K562 (cell line): Measurements from ENCODE around the gene FAM131C. TPM values are rescaled to one million over a fixed set of nuclear protein-coding genes. Genes with fewer than 3 reads are reported as not detected.

Experiments used
- ATAC-seq: fragments of 200-7000 bp; cut with Tn5 transposase; 3 replicates; pipeline ENCODE4 v1.9.1; 2020; ENCODE audit warnings: moderate library complexity
- BruUV-seq: library from RNA; stranded (reverse); fragments of 400-500 nt; replicated peaks from 2 replicates; lab custom pipeline; 2021; lab: Mats Ljungman, UMichigan
- CTCF ChIA-PET: fragments of 300-600 bp; formaldehyde crosslinking; extraction: SDS; loops from one replicate; lab custom pipeline; 2021; ENCODE audit warnings: low intra/inter-chr PET ratio; lab: Yijun Ruan, JAX
- POLR2A ChIA-PET: fragments of 300-600, 350-650 bp; sonication (Branson Sonifier 250); formaldehyde crosslinking; extraction: SDS; loops from one replicate; lab custom pipeline; 2021; ENCODE audit warnings: antibody characterized with exemption, inconsistent platforms; lab: Yijun Ruan, JAX
- DNase-seq, 4 experiments: peaks; one replicate each; pipeline versions ENCODE4 v3.0.0 to v3.0.0-alpha.2; 2011 to 2018; ENCODE audit warnings: low spot score in 3 of 4, mixed read lengths in 3 of 4; ENCODE audit errors: extremely low read depth in 1 of 4
- FAIRE-seq: peaks from 2 replicates; lab custom pipeline; 2011; peaks lifted over from hg19 to GRCh38; lab: Jason Lieb, UNC
- H2AFZ ChIP-seq: 2 replicates; pipeline ENCODE4 v1.6.0; 2011; ENCODE audit warnings: low read depth, low read length, control low read depth, inconsistent platforms
- H3K27ac ChIP-seq: fragments of 200-600 bp; 3 replicates; pipeline ENCODE4 v1.8.0; 2011; ENCODE audit warnings: low read depth, mild to moderate bottlenecking, control low read depth, inconsistent platforms, low read length, moderate library complexity, mixed read lengths; ENCODE audit errors: extremely low read depth
- H3K27me3 ChIP-seq, 2 experiments: fragments of 300-600 bp in 1 of 2; 2 replicates in 1 of 2; 3 replicates in 1 of 2; pipeline versions ENCODE4 v1.6.0 to v1.8.0; 2011; ENCODE audit warnings: inconsistent platforms in 2 of 2, low read length in 2 of 2, mild to moderate bottlenecking in 1 of 2, mixed read lengths in 1 of 2, moderate library complexity in 1 of 2; ENCODE audit not compliant: control insufficient read depth in 2 of 2, insufficient read depth in 2 of 2
- H3K36me3 ChIP-seq: fragments of 300-600 bp; 3 replicates; pipeline ENCODE4 v1.8.0; 2011; ENCODE audit warnings: mild to moderate bottlenecking, low read length, inconsistent platforms; ENCODE audit not compliant: control insufficient read depth, insufficient read depth
- H3K4me1 ChIP-seq, 2 experiments: fragments of 200-600 bp in 1 of 2; replicated peaks in 1 of 2; 2 replicates in 1 of 2; 3 replicates in 1 of 2; pipeline versions ENCODE4 v1.5.1 to v1.8.0; 2011; ENCODE audit warnings: inconsistent platforms in 2 of 2, low read length in 2 of 2, mild to moderate bottlenecking in 1 of 2, mixed read lengths in 1 of 2, moderate library complexity in 1 of 2; ENCODE audit not compliant: control insufficient read depth in 2 of 2, insufficient read depth in 2 of 2
- H3K4me2 ChIP-seq: 2 replicates; pipeline ENCODE4 v1.6.1; 2011; ENCODE audit warnings: low read length, control low read depth, inconsistent platforms, mixed read lengths; ENCODE audit not compliant: insufficient read depth
- H3K4me3 ChIP-seq: fragments of 200-600 bp; sonication (generic), shearing (Covaris generic); 2 replicates; pipeline ENCODE4 v1.5.1; 2016; ENCODE audit warnings: control low read depth, inconsistent platforms
- H3K79me2 ChIP-seq: fragments of 200-600 bp; 3 replicates; pipeline ENCODE4 v1.8.0; 2011; ENCODE audit warnings: low read length, inconsistent platforms; ENCODE audit not compliant: control insufficient read depth, insufficient read depth
- H3K9ac ChIP-seq, 2 experiments: 2 replicates each; pipeline versions ENCODE4 v1.6.0 to v1.6.1; 2011; ENCODE audit warnings: low read depth in 2 of 2, low read length in 2 of 2, control low read depth in 1 of 2, inconsistent platforms in 1 of 2, mild to moderate bottlenecking in 1 of 2, mixed read lengths in 1 of 2; ENCODE audit not compliant: insufficient read depth in 1 of 2
- H3K9me1 ChIP-seq: one replicate; pipeline ENCODE4 v1.6.0; 2011; ENCODE audit warnings: inconsistent platforms, mild to moderate bottlenecking, low read length, moderate library complexity; ENCODE audit not compliant: control insufficient read depth, insufficient read depth
- H3K9me3 ChIP-seq: replicated peaks from 2 replicates; pipeline ENCODE4 v1.5.1; 2011; ENCODE audit warnings: low read depth, low read length, inconsistent platforms; ENCODE audit not compliant: control insufficient read depth, insufficient read depth
- H4K20me1 ChIP-seq: replicated peaks from 2 replicates; pipeline ENCODE4 v1.6.1; 2011; ENCODE audit warnings: low read length, inconsistent platforms, mixed read lengths; ENCODE audit not compliant: control insufficient read depth, insufficient read depth
- CBX5 ChIP-seq: IDR thresholded peaks from 2 replicates; pipeline ENCODE4 v1.6.1; 2014; ENCODE audit warnings: low read depth, borderline replicate concordance
- CGGBP1 ChIP-seq: fragments of 250-450 bp; sonication (Bioruptor Pico); IDR thresholded peaks from 2 replicates; pipeline ENCODE4 v1.9.0; 2021; ENCODE audit warnings: mild to moderate bottlenecking
- E2F5 ChIP-seq: sonication (generic); formaldehyde crosslinking; IDR thresholded peaks from 2 replicates; pipeline ENCODE4 v1.8.0; 2022; ENCODE audit warnings: mild to moderate bottlenecking, missing genetic modification reagents
- FOXJ2 ChIP-seq: fragments of 200-800 bp; sonication (Bioruptor generic); IDR thresholded peaks from 2 replicates; pipeline ENCODE4 v1.6.1; 2016; ENCODE audit warnings: missing genetic modification characterization, missing compliant biosample characterization
- GTF2F1 ChIP-seq: IDR thresholded peaks from 2 replicates; pipeline ENCODE4 v1.6.1; 2011; ENCODE audit warnings: low read depth, low read length, improper control_type of control experiment
- HNRNPH1 ChIP-seq: fragments of 200-400 bp; formaldehyde crosslinking; optimal IDR thresholded peaks from 2 replicates; pipeline ENCODE3; 2017; ENCODE audit warnings: low read depth, mild to moderate bottlenecking, low read length, moderate library complexity
- NFE2L1 ChIP-seq: fragments of 450-650 bp; IDR thresholded peaks from 2 replicates; pipeline ENCODE4 v1.6.1; 2016; ENCODE audit warnings: missing genetic modification characterization, low read depth, mild to moderate bottlenecking, missing compliant biosample characterization, moderate library complexity, borderline replicate concordance
- NFXL1 ChIP-seq: fragments of 450-650 bp; formaldehyde crosslinking; IDR thresholded peaks from 2 replicates; pipeline ENCODE4 v1.4.0; 2021; ENCODE audit warnings: mild to moderate bottlenecking
- PHB ChIP-seq: fragments of 250-450 bp; sonication (Bioruptor Pico); IDR thresholded peaks from 2 replicates; pipeline ENCODE4 v1.5.0; 2021
- PYGO2 ChIP-seq: fragments of 450-650 bp; IDR thresholded peaks from 2 replicates; pipeline ENCODE4 v1.6.1; 2016; ENCODE audit warnings: mild to moderate bottlenecking, missing genetic modification characterization, moderate library complexity, missing compliant biosample characterization
- RBBP5 ChIP-seq: fragments of 200-600 bp; sonication (generic); IDR thresholded peaks from 2 replicates; pipeline ENCODE4 v1.6.1; 2012; ENCODE audit warnings: borderline replicate concordance, mild to moderate bottlenecking, low read length, control low read depth, inconsistent platforms; ENCODE audit not compliant: insufficient read depth, poor library complexity, severe bottlenecking
- TEAD4 ChIP-seq, 2 experiments: sonication (generic) in 1 of 2; formaldehyde crosslinking in 1 of 2; IDR thresholded peaks; 2 replicates each; pipeline versions ENCODE4 v1.6.1 to v1.8.0; 2012 to 2022; ENCODE audit warnings: borderline replicate concordance in 1 of 2, inconsistent platforms in 1 of 2, low read length in 1 of 2, mild to moderate bottlenecking in 1 of 2, missing genetic modification reagents in 1 of 2
- YY1 ChIP-seq, 3 experiments: IDR thresholded peaks; 2 replicates each; pipeline ENCODE4 v1.6.1; 2011; ENCODE audit warnings: low read length in 2 of 3, mild to moderate bottlenecking in 2 of 3, moderate library complexity in 2 of 3, borderline replicate concordance in 1 of 3, control low read depth in 1 of 3, low read depth in 1 of 3; ENCODE audit not compliant: insufficient read depth in 3 of 3, insufficient replicate concordance in 2 of 3, control insufficient read depth in 1 of 3, insufficient read length in 1 of 3; ENCODE audit errors: extremely low read depth in 1 of 3
- ZEB2 ChIP-seq: fragments of 450-650 bp; IDR thresholded peaks from 2 replicates; pipeline ENCODE4 v1.6.1; 2016
- ZFPM2 ChIP-seq: fragments of 250-450 bp; sonication (Bioruptor Pico); IDR thresholded peaks from 2 replicates; pipeline ENCODE4 v1.5.1; 2022; ENCODE audit warnings: mild to moderate bottlenecking
- ZNF12 ChIP-seq: sonication (generic); formaldehyde crosslinking; IDR thresholded peaks from 2 replicates; pipeline ENCODE4 v1.4.0; 2020; ENCODE audit warnings: mild to moderate bottlenecking, missing genetic modification reagents
- ZNF445 ChIP-seq: fragments of 250-450 bp; sonication (Bioruptor Pico); IDR thresholded peaks from 2 replicates; pipeline ENCODE4 v1.4.0; 2020; ENCODE audit warnings: low read depth, mild to moderate bottlenecking, moderate library complexity
- ZNF551 ChIP-seq: fragments of 250-450 bp; sonication (Bioruptor Pico); IDR thresholded peaks from 2 replicates; pipeline ENCODE4 v1.5.0; 2021; ENCODE audit warnings: mild to moderate bottlenecking, moderate library complexity
- ZNF830 ChIP-seq: fragments of 250-450 bp; sonication (Bioruptor Pico); IDR thresholded peaks from 2 replicates; pipeline ENCODE4 v1.5.0; 2021; ENCODE audit warnings: mild to moderate bottlenecking
- WGBS: fragments of 100-300 bp; shearing (Covaris generic); methylation state at CpG from one replicate; pipeline ENCODE4 v1.1.6; 2016; ENCODE audit warnings: low coverage, mixed read lengths; ENCODE audit not compliant: insufficient coverage; ENCODE audit errors: missing lambda C conversion rate; 5-methylcytosine and 5-hydroxymethylcytosine counted together
- in situ Hi-C: fragments of 300-500 bp; cut with MboI; formaldehyde crosslinking; loops from 4 replicates; pipeline ENCODE4 v1.15.0; 2018; ENCODE audit warnings: inconsistent platforms, mixed read lengths
- intact Hi-C: fragments of 100-400 bp; cut with micrococcal nuclease; formaldehyde crosslinking; loops from 2 replicates; pipeline ENCODE4 v1.14.2; 2022
- polyA plus RNA-seq, 8 experiments: library from polyadenylated mRNA; depleted of rRNA in 4 of 8; stranded (reverse) in 5 of 8; unstranded in 3 of 8; fragments of >200 nt; fragmentation: Nextera tagmentation in 2 of 8; fragmentation: Illumina TruSeq in 1 of 8; extraction: Ambion mirVana in 2 of 8; extraction: Trizol in 1 of 8; gene quantifications; 2 replicates each; pipeline versions ENCODE4 v1.2.1 to v1.2.3, GENCODE V29; 2011 to 2014; ENCODE audit warnings: inconsistent platforms in 1 of 8, missing spikeins in 1 of 8
- total RNA-seq, 7 experiments: library from RNA; depleted of rRNA in 6 of 7; stranded (reverse); fragments of >200 nt in 6 of 7; fragmentation: Illumina TruSeq in 2 of 7; extraction: Trizol in 2 of 7; gene quantifications; 2 replicates each; pipeline versions ENCODE4 v1.2.1 to v1.2.3, GENCODE V29; 2011 to 2021; ENCODE audit warnings: low replicate concordance in 1 of 7

Gene FAM131C
- total and polyA plus RNA-seq, 9 of the 15 experiments (the other 6 are each of a cell fraction or from before 2014, with no cell fraction given), result 0.10 to 0.29 (median 0.16) TPM; not detected in 6

- H3K36me3 ChIP-seq, result no peaks in the 10 kb centered on the region
- H3K27me3 ChIP-seq, result no peaks in the 10 kb centered on the region
- ChIA-PET POLR2A (interaction anchor here (0.9 to 1.7 kb wide), 3 partner anchors 14 to 33 kb away, joined by 3 to 4 read pairs (median 4); no protein-coding TSS in a partner anchor), CTCF (no interaction called here)
- intact Hi-C loops, result no loop called here
- TF ChIP-seq FOXJ2 (tag) (no peak), NFE2L1 (tag) (no peak), CBX5 (no peak), RBBP5 (no peak), CGGBP1 (CRISPR knock-in tag) (no peak), HNRNPH1 (no peak), E2F5 (no peak), TEAD4 (IDR thresholded peaks at IDR 0.05; ENCODE audit: low read length) (no peak), TEAD4 (CRISPR knock-in tag; IDR thresholded peaks at IDR 0.05; ENCODE audit: borderline replicate concordance) (no peak), YY1 (IDR thresholded peaks at IDR 0.05; ENCODE audit: borderline replicate concordance in 1 of 3, control insufficient read depth in 1 of 3, extremely low read depth in 1 of 3, insufficient read depth in 3 of 3, insufficient read length in 1 of 3, insufficient replicate concordance in 2 of 3, low read depth in 1 of 3, low read length in 2 of 3) (no peak), ZNF830 (CRISPR knock-in tag) (no peak), ZNF551 (CRISPR knock-in tag) (no peak), PYGO2 (tag) (no peak), PHB (CRISPR knock-in tag) (no peak), ZFPM2 (CRISPR knock-in tag) (no peak), ZNF12 (no peak), ZNF445 (CRISPR knock-in tag) (no peak), GTF2F1 (no peak), NFXL1 (CRISPR knock-in tag) (no peak), ZEB2 (no peak)
- H3K9ac ChIP-seq, result peak overlapping the region in 1 of 2 experiments; percentile 43; a peak in 1 of 4 replicates
- 45% methylated on average over 7 of the region's 7 CpGs for WGBS
- FAIRE-seq (no peak), DNase-seq (no peak), ATAC-seq (no peak)
- H4K20me1 ChIP-seq, result no peaks in the 10 kb centered on the region; the same call in 1 of the 2 replicates
- no TSS peak for BruUV-seq
- no peak overlapping the region for H3K4me2 ChIP-seq
- H3K9me1 ChIP-seq, result no peaks in the 10 kb centered on the region
- H2AFZ ChIP-seq, result no peak overlapping the region
- no peaks in the 10 kb centered on the region for H3K79me2 ChIP-seq
- in situ Hi-C loops, result no loop called here
- no peak overlapping the region for H3K4me3 ChIP-seq
- no peak overlapping the region for H3K27ac ChIP-seq
- peaks cover 7% of the 10 kb centered on the region; the same call in 1 of the 2 replicates for H3K9me3 ChIP-seq
- peaks cover 0 to 32% of the 10 kb centered on the region in 2 experiments; a peak in 3 of 5 replicates for H3K4me1 ChIP-seq
Observed at GRCh38 chr1:16110884-16111283, 37.4 kb upstream of the FAM131C start.
